HG02870 (cell line): ENCODE measurements around the gene ZNF630.
A peak's percentile ranks its signal among the peaks of the same experiment; 100 is the strongest.
"Not testable (repeated sequence)": the region's sequence is repeated elsewhere in the genome, so short reads cannot be mapped to it uniquely, and the experiment has no call there.

Experiments used
- ATAC-seq: cut with Tn5 transposase; IDR thresholded peaks from one replicate; pipeline ENCODE4 v1.9.1; 2021; ENCODE audit warnings: mild to moderate bottlenecking, moderate library complexity; ENCODE audit not compliant: unreplicated experiment

ZNF630 gene

GRCh38 chrX:48071064-48071985 is at the start of gene ZNF630:
Gene ZNF630, minus strand, starts transcription at chrX:48071640. Its CDS starts 4,754 bp downstream, at chrX:48066886.
- peak; percentile 75 for ATAC-seq

- ATAC-seq: no peak
Measured at GRCh38 chrX:48107717-48108116, 36.3 kb upstream of the ZNF630 start.

DNA sequence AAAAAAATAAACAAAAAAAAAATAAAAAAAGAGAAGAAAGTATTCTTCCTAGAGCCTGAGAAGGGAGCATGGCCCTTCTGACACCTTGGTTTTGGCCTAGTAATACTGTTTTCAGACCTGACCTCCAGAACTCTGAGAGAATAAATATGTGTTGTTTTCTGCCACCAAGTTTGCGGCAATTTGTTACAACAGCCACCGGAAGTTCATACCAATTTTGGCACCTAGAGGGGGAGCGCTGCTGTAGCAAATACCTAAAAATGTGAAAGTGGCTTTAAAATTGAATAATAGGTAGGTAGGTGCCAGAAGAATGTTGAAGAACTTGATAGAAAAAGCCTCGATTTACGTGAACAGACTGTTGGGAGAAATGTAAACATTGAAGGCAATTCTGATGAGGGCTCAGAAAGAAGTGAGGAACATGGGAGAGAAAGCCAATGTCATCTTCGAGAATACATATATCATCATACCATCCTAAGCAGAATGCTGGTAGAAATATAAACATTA is 31.5 kb upstream of the ZNF630 start:
- ATAC-seq: no peak

DNA sequence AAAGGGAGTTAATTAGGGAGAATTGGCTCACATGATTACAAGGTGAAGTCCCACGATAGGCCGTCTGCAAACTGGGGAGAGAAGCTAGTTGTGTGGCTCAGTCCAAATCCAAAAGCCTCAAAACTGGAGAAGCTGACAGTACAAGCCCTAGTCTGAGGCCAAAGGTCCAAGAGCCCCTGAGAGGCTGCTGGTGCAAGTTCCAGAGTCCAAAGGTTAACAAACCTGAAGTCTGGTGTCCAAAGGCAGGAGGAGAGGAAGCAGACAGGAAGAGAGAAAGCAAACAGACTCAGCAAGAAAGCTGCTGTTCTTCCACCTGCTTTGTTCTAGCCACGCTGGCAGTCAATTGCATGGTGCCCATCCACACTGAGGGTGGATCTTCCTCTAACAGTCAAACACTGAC is 30.0 kb upstream of the ZNF630 start:
- no peak for ATAC-seq

DNA sequence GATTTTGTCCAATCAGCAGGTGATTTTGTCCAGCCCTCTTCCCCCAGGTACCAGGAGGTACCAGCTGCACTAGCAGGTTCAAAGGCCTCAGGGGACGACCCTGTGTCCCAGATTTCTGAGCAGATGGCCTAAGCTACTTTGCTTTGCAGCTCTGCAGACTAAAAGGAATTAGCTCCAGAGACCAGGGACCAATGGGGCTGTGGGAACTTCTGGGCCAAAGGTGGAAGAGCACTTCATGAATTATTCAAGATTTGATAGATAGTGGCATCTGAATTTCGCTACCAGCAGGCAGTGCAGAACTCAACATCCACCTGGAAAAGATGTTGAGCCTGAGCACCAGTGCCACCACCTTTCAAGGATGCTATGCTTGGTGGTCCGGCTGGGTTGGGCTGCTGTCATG is 21.1 kb upstream of the ZNF630 start:
- ATAC-seq: not testable (repeated sequence)

DNA sequence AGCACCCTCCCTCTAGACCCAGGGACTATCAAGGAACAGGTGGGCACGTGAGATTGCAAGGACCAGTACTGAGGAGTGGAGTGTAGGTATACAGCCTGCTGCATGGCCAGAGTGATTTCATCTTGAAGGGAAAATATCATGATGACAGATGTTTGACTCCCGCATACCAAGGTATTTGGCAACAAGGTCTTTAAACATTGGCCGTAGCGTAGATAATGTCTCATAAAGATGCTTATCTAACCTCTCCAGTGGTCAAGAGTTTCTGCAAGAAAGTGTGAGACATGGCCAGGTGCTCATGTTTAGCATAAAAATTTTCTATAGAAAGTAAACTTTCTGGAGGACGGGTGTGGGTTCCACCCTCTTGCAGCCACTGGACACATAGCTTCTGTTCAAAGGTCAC is 18.7 kb upstream of the ZNF630 start:
- no peak for ATAC-seq

GRCh38 chrX:48086082-48086481 is 14.6 kb upstream of the ZNF630 start:
- no peak for ATAC-seq

GRCh38 chrX:48083706-48084105 is 12.3 kb upstream of the ZNF630 start:
- no peak for ATAC-seq

GRCh38 chrX:48083212-48083611 is 11.8 kb upstream of the ZNF630 start:
- ATAC-seq: peak; percentile 51

GRCh38 chrX:48076343-48076742 is 4.9 kb upstream of the ZNF630 start:
- ATAC-seq: no peak

DNA sequence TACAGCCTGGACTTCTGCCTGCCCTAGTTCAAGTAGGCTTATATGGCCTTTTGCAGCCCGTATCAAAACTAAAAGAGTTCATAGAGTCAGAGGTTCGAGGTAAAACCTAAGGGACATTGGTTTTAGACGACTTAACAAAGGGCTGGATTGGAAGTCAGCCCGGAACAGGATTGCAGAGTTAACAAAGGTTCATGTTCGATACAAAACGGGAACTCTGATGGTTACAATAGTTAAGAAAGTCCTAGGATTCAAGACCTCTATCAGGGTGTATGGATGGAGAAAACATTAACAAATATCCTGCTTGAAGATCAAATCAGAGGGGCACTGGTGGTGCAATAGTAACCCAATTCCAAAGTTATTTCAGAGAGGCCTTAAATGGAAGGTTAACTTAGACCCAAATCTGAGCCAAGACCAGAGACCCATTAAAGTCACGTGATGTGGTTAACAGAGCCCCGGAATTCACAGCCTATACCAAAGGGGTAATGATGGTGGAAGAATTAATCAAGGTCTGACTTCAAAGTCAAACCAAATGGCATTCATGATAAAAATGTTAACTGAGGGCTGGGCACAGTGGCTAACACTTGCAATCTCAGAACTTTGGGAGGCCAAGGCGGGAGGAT is 656 bp upstream of the ZNF630 start:
- no peak for ATAC-seq

- no peak for ATAC-seq
Measured at GRCh38 chrX:48068096-48068887, 3.1 kb downstream of the ZNF630 start.

DNA sequence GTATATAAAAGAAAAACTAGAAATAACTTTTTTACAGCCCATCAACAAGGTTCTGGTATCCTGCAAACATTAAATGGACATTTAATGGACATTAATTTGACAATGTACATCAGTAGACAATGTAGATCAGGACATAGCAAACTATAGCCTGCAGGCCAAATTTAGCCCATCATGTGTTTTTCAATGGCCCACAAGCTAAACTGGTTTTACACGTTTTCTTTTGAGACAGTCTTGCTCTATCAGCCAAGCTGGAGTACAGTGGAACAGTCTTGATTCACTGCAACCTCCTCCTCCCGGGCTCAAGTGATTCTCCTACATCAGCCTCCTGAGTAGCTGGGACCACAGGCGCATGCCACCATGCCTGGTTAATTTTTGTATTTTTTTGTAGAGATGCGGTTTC is 7.2 kb downstream of the ZNF630 start:
- ATAC-seq: no peak

DNA sequence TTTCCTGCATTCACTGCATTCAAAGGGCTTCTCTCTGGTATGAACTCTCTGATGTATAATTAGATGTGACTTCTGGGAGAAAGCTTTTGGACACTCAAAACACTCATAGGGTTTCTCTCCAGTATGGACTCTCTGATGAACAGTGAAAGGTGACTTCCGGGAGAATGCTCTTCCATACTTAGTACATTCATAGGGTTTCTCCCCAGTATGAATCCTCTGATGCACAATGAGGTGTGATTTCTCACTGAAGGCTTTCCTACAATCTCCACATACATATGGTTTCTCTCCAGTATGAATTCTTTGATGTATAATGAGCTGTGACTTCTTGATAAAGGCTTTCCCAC is 12.2 kb downstream of the ZNF630 start:
- ATAC-seq: no peak

- no peak for ATAC-seq
Measured at GRCh38 chrX:48058621-48059295, 12.7 kb downstream of the ZNF630 start.

GRCh38 chrX:48046846-48047245 is 24.6 kb downstream of the ZNF630 start:
- ATAC-seq: no peak

- no peak for ATAC-seq
Measured at GRCh38 chrX:48045410-48046311, 25.8 kb downstream of the ZNF630 start.

DNA sequence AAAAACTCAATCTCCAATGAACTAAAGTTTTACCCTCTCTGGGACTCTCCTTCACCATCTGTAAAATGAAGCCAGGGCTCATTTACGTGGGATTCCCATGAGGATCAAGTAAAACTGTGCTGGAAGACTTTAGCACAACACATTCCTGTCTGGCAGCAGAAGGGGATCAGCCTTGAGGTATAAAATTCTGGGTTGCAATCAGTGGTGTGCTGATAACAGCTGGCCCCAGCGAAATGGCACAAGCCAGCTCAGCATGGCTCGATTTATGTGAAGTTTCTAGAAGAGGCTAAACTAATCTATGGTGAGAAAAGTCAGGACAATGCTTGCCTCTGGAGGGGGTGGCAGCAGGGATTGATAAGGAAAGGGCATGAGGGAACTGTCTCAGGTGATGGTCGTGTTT is 28.4 kb downstream of the ZNF630 start:
- no peak for ATAC-seq

- ATAC-seq: no peak
Measured at GRCh38 chrX:48035891-48036290, 35.5 kb downstream of the ZNF630 start.

DNA sequence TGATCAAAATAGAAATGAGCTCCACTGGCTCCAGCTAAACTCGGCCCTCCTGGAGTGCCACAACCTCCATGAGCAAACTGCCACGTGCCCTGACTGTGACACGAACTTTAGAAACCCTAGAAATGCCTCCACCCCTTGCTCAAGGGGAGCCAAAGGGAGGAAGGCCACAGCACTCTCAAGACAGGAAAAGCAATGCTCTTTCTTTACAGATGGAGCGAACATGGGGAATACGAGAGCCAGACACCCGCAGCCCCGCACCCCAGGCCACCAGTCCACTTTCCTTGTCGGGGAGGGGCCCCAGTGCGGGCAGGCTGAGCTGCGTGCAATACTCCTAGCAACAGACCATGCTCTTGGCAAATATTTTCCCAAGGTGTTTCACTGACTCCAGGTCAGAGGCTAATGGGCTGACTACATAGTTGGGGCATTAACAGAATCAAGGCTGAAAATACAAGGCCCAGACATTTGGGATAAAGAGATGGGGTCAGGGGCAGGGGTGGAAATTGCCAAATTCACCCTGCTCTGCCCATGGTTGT is 40.7 kb downstream of the ZNF630 start:
- not testable (repeated sequence) for ATAC-seq
